GM19395 (cell line): Measurements from ENCODE around the gene CLMN.

Experiments used
- ATAC-seq: cut with Tn5 transposase; IDR thresholded peaks from one replicate; pipeline ENCODE4 v1.9.1; 2021; ENCODE audit warnings: mild to moderate bottlenecking, moderate library complexity; ENCODE audit not compliant: unreplicated experiment

CLMN gene

DNA sequence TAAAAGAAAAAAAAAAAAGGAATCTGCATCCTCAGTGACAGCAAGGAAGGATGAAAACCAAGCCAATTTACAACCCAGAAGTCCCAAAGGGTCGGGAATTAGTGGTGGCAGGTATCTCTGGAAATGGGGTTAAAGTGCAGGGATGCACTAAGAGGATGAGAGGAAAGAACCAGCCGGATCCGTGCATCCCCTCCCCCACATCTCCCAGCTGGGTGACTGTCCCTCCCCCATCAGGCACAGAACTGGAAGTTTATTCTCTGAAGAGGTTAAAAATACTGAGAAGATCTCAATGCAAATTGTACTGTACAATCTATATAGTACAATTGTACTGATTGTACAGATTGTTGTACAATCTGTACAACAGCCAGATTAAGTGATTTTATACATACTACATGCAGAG, 15.4 kb downstream of the CLMN start:
- ATAC-seq: no peak

DNA sequence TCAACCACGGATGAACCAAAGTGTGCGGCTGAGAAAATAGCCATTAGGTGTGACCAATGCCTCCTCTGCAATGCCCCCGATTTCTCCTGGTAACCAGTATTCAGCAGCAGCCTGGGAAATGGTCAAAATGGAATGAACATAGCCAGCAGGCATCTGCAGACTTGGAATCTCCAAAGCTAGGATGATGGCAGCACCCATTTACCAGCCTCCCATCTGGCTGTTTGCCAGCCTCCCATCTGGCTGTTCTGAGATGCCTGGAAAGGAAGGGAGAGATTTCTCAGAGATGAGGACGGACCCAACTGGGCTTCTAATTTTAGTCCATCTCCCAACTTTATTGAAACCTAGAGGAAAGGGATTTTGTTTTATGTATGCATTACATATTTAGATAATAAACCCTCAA, 16.2 kb downstream of the CLMN start:
- no peak for ATAC-seq

DNA sequence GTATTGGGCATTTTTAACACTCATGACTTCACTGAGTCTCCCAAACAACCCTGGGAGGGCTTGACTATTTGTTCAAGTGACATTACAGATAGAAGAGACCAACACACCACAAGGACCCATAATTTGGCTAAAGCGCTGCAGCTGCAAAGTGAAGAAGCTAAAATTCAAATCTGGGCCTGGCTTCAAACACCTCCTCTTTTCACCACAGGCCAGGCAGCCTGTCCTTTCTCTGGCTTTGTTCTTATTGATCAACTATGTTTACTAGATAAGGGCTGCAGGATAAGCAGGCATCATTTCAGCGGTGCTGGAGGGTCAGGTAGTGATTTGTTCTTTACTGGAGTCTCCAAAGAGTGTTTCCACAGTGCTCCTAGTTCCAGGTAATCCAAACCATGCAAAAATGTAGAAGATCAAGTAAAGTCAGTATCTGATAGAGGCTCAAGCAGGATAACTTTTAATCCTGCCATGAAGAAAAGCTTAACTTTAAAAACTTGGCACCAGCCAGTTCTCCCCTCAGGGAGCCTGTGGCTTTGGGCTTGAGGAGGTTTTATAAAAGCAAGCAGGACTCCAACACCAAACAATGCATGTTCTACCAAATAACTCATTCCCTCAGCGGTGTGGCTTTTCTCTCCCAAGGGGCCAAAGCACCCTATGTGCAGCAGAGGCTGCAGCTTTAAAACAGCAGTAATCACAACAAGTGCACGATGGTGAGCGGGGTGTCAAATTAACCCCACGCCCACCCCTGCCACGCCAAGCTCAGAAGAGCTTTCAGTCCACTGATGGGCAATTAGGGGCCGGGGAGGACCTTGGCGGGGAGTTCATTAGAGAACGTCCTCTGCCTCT, 16.8 kb downstream of the CLMN start:
- no peak for ATAC-seq

DNA sequence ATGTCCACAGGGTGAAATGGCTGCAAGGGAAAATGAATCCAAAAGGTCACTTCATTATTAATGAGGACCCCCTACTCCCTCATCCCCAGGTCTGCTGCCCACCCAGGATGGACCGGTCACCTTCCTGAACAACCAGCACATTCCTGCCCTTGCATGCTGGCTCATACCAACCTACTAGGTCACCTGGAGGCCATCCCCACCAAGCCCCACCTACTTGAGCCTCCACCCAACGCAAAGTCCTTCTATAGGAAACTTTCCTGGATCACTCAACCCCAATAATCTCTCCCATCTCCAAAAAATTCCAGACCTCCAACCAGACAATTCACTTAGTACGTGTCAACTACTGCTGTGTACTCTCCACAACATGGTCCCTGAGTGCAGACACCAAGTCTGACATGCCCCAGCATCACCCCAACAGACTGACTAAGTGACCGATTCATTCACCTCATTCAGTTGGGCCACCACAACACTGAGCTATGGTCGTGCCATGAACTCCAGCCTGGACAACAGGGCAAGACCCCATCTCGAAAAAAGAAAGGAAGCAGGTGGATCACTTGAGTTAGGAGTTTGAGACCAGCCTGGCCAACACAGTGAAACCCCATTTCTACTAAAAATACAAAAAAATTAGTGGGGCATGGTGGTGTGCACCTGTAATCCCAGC, 18.1 kb downstream of the CLMN start:
- ATAC-seq: no peak

DNA sequence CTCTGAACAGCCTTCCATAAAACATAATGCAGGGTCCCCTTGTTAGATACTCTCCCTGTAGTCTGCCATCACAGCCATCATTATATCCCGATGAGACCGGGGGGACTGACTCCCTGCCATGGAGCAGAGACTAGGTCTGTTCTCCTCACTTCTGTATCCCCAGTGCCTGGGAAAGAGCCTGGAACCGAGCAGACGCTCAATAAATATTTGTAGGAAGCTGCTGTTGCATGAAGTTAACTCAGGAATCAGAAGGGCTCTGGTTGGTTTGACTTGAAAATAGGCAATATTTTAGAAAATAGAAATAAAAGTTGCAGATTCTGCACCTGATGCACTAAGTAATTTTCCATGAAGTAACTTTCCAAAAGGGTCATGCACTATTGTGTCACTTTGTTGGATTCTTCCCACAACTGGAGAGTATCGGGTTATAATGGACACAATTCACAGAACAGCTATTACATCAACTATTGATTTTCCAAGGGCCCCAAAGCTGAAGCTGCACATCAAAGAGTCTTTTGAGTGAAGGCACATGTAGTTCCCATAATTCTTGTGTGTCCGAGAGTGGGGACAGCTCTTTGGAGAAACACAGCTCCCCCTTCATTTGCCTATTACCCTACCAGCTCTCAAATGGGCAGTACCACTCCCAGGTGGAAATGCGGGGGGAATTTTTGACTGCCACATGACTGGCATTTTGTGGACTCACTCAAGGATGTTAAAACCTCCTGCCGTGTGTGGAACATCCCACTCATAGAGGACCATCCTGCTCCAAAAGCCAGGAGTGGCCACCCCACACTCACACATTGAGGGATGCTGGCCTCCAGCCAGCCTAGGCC, 18.8 kb downstream of the CLMN start:
- no peak for ATAC-seq

DNA sequence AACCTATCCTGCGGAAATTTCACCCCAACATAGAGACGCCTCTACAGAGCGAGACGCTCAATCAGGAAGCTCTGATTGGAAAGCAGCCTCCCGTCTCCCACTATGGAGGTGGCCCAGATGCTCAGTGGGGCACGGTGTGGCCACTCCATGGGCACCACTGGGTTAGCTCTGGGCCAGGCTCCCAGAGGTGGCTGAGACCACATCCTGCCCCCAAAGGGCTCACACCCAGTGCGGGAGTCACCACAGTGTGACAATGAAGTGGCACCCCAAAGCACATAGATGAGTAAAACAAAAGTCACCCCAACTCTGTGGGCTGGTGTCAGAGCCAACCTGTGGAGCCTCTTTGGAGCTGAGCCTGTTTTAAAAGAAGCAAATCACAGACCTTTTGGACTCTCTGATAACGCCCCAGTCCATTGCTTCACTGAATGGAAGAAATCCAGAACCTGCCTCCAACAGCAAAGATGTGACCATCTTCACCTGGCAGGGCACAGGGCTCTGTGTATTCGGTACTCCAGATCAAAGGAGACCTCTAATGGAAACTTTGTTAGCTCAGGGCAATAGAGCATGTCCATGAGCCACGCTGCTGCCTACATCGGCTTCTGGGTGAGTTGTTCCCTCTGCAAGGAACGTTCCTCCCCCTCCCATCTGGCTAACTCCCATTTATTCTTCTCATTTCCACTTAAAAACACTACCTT, 19.6 kb downstream of the CLMN start:
- no peak for ATAC-seq

DNA sequence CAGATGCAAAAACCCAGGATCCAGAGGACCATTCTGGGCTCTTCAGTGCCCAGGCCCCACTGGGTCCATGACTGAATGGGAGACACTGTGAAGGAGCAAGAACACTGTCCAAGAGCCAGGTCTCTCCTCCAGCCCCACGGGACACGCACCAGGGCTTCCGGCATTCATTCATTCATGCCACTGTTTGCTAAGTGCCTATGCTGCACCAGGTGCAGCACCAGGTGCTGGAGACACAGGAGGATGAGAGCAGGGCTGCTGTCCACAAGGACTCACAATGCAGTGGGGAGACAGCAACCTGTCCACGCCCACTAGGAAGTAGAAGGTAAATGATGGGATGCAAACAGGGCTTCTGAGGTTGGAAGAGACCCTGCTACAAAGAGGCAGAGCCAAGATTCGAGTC, 20.4 kb downstream of the CLMN start:
- ATAC-seq: no peak

DNA sequence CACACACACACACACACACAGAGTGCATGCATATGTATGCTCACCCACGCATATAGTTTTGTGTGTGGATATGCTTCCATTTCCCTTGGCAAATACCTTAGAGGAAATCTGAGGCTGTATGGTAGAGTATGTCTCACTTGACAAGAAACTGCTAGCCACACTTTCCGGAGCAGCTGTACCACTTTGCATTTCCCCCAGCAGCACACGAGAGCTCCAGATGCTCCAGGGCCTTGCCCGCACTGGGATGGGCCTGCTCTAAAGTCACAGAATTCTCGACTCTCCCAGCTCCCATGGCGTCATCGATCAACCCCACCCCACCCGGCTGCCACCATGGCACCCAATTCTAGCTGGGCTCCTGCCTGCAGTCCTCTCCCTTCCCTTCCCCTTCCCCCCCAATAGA, 21.9 kb downstream of the CLMN start:
- ATAC-seq: no peak

DNA sequence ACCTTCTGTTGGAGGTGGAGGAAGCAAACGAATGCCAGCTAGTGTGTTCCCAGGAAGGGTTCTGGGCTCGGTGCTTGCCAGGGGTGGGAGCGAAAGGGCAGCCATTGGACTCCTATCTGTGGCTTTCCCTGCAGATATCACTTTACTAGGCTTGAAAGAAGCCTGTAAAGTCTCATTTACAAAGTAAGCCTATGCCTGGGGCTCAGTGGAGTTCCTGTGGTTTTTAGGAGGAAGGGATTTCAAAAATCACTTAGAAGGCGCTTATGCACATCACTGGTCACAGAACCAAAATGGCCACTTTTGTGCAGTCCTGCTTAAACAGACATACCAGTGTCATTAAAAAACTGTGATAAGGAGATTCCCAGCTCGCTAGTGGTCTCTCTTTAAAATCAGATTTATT, 22.7 kb downstream of the CLMN start:
- no peak for ATAC-seq

DNA sequence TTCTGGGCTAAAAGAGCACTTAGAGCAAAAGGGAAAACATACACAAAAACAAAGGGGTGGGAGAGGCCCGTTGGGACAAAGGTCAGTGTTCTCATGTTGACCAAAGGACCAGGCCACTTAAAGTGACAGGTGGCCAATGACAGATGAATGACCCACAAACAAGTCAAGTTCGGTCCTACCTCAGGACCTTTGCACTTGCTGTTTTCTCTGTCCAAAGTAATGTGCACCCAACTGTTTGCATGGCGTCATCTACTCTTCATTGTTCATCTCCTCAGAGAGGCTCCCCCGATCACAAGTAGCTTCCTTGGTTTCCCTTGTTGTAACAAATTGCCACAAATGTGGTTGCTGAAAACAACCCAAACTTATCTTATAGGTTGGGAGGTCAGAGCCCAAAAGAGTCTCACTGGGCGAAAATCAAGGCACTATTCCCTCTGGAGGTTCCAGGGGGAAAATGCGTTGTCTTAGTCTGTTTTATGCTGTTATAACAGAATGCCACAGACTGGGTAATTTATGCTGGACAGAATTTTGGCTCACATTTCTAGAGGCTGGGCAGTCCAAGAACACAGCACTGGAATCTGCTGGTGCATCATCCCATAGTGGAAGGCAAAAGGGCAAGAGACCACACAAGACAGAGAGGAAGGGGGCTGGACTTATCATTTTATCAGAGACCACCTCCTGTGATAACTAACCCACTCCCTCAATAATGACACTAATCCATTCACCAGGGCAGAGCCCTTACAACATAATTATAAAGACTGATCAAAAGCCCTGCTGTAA, 23.9 kb downstream of the CLMN start:
- no peak for ATAC-seq

DNA sequence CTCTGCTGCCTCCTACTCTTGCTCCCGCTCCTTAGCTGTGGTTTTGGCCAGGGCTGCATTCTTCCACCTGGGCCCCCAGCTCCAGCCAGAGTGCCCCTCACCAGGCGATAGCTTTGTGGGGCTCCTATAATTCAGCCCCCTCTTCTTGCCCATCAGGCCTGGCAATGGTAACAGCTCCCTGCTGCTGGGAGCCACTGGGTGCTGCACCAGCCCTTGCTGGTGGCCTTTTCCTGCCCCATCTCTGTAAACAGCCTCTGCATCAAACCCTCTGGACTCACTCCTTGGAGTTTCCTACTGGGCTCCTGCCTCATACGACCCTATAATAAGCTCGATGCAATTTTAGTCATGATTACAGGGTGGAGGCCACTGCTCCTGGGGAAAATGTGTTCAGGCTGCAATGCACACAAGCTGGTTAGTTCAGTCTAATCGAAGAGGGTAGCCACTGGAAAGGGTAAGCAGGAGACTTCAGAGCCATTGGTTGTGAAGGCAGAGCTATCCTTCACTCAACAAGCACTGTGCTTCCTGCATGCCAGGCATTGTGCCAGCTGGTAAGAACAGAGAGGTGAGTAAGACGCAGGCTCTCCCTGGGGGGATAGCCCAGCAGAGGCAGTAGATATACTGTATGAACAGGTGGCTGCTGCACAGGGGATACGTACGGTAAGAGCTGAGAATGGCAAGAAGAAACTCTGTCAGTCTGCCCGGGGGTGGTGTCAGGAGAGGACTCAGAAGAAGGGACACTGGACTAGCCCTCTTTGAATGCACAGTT, 24.7 kb downstream of the CLMN start:
- ATAC-seq: no peak

DNA sequence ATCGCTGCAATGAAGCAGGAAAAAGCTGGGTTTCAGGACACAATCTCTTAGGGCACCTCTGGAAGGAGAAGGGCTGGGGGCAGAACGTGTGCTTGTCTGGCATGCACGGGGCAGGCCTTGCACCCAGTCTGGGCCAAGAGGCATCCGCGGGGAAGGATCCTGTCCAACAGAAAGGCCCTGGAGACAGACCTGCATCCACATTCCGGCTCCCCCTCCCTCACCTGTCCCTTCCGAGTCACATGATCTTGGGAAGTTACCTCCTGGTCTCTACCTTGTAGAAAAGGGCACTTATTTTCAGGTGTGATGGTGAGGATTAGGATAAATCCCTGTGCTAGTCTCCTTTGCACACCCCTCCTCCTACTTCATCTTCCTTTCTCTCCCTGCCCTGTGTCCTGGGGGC, 25.4 kb downstream of the CLMN start:
- ATAC-seq: no peak

DNA sequence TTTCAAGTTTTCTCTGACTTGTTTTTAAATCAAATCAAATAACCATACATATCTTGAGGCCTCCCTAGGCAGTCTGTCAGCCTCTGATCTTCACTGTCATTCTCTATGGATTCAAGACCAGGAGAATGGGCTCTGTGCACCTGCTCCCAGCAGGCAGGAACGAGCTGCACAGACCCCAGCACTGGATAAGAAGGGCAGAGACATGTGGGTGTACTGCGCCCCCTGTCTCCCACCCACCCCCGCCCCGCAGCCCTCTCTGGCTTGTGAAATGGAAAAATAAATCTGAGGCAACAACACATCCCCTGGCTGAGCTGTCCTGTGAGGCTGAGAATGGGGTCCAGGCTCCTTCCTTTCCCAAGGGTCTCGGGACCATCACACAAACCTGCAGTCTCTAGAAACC, 26.3 kb downstream of the CLMN start:
- ATAC-seq: no peak

DNA sequence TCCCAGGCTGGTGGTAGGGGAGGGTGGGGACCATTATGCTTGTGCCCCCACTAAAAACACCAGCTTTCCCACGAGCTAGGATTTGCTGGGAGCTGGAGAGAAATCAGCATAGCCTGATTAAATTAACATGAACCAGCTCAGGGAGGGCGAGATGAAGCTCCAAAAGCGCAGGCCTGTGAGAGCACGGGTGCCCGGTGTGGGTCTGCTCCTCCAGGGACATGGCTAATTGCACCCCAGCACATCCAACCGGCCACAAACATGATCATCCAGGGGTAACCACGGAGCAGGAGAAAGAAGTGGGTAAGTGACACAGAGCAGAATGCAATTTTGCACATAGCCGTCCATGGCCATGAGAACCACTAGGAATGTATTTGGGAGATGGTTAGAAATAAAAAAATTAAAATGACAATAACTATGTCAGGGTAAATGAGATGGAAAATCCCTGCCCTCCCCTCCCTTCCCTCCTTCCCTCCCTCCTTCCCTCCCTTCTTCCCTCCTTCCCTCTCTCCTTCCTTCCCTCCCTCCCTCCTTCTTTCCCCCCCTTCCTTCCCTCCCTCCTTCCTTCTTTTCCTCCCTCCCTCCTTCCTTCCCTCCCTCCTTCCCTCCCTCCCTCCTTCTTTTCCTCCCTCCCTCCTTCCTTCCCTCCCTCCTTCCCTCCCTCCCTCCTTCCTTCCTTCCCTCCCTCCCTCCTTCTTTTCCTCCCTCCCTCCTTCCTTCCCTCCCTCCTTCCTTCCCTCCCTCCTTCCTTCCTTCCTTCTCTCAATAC, 26.9 kb downstream of the CLMN start:
- no peak for ATAC-seq

DNA sequence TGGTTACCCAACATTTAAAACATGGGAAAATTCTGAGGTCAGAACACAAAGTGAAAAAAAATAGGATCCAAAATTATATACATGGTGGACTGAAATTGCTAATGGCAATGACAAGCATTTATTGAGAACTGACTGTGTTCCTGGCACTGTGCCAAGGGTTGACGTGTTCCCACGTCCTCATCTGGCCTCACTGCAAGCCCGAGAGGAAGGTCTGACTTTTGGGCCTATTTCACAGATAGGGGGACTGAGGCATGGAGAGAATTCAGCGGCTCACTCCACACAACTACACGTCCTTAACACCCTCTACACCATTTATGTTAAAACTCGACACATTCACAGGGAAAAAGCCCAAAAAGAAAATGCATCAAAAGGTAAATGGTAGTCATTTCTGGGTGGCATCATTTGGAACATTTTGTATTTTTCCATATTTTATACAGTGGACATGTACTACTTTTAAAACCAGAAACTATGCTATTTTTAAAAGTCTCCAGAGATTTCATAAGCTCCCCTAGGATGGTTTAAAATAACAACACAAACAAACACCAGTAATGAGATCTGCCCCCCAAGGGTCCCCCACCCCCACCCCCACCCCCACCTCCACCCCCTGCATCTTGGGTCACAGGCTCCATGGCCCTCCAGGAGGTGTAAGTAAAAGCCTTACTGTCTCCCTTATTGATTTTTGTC, 27.7 kb downstream of the CLMN start:
- ATAC-seq: no peak

DNA sequence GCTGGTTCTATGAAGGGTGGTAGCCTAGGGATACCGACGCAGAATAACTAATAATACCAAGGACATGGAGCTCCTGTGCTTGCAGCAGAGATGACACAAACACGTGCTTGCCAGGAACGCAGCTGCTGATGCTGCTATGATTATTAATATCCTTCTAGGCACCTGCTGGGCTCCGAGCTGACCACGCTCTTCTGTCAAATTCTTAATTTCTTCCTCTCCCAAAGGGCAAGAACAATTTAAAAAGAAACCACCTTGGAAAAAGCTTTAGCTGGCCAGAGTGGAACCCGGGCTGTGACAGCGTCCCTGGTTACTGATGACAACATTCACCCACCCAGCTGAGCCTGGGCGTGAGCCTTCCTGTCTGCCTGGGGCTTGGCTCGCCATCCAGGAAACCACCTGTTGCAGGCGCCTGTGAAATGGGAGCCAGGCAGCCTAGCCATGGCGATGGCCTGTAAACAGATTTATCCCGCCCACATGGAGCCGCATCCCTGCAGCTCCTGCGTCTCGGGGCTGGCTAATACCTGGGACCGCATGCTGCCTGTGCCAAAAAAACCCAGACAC, 28.8 kb downstream of the CLMN start:
- no peak for ATAC-seq

DNA sequence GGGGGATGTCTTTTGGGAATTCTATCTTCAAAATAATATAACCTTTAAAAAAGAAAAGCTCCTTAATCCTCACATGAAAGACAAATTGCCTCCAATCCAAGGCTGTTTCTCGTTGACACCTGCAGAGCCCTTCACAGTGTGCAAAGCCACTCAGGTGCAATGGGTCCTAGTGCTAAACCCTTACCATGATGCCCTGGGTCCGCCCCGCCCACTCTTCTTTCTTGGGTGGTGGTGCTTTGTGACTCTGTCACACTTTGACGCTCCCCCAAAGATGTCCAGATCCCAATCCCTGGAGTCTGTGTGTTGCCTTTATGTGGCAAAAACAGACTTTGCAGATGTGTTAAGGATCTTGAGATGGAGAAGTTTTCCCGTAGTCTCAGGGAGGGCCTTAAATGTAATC, 29.7 kb downstream of the CLMN start:
- no peak for ATAC-seq
